OCI-LY7 (cell line): ENCODE measurements around the gene IGSF8. TPM values are rescaled to one million over a fixed set of nuclear protein-coding genes. Genes with fewer than 3 reads are reported as not detected.

ENCODE experiments used
- Bru-seq: library from RNA; stranded (reverse); fragments of 400-500 nt; gene quantifications from one replicate; lab custom pipeline; 2021; lab: Mats Ljungman, UMichigan
- BruChase-seq, 2 experiments: library from RNA; stranded (reverse); fragments of 400-500 nt; gene quantifications; one replicate each; lab custom pipeline; 2021; lab: Mats Ljungman, UMichigan
- BruUV-seq: library from RNA; stranded (reverse); fragments of 400-500 nt; replicated peaks from 2 replicates; lab custom pipeline; 2021; lab: Mats Ljungman, UMichigan
- CTCF ChIA-PET: fragments of 300-600 bp; sonication (Branson Sonifier 250); formaldehyde crosslinking; loops from one replicate; lab custom pipeline; 2022; ENCODE audit warnings: antibody characterized with exemption; ENCODE audit not compliant: unreplicated experiment; lab: Charles Lee
- POLR2A ChIA-PET: fragments of 300-600 bp; sonication (Branson Sonifier 250); formaldehyde crosslinking; loops from one replicate; lab custom pipeline; 2022; ENCODE audit warnings: antibody characterized with exemption; lab: Charles Lee
- DNase-seq: peaks from one replicate; pipeline ENCODE4 v3.0.0-alpha.2; 2015; ENCODE audit warnings: low spot score
- H2AFZ ChIP-seq: fragments of 200-600 bp; sonication (generic), shearing (Covaris generic); 2 replicates; pipeline ENCODE4 v1.6.1; 2014; ENCODE audit warnings: mild to moderate bottlenecking, antibody characterized with exemption, low read length, moderate library complexity
- H3K27ac ChIP-seq: fragments of 200-600 bp; sonication (generic); 2 replicates; pipeline ENCODE4 v1.5.1; 2014; ENCODE audit warnings: mixed run types, low read depth, mild to moderate bottlenecking, moderate library complexity, low read length, inconsistent platforms; ENCODE audit not compliant: poor library complexity, severe bottlenecking
- H3K36me3 ChIP-seq: fragments of 200-600 bp; sonication (generic); 2 replicates; pipeline ENCODE4 v1.6.1; 2014; ENCODE audit warnings: mild to moderate bottlenecking, antibody characterized with exemption, low read length, moderate library complexity, mixed read lengths; ENCODE audit not compliant: insufficient read depth
- H3K4me1 ChIP-seq: fragments of 200-600 bp; sonication (generic); 2 replicates; pipeline ENCODE4 v1.5.1; 2014; ENCODE audit warnings: mild to moderate bottlenecking, low read length; ENCODE audit not compliant: insufficient read depth, poor library complexity, severe bottlenecking
- H3K4me2 ChIP-seq: fragments of 200-600 bp; sonication (generic); 2 replicates; pipeline ENCODE4 v1.6.1; 2014; ENCODE audit warnings: mild to moderate bottlenecking, low read length
- H3K4me3 ChIP-seq: fragments of 200-600 bp; sonication (generic); 2 replicates; pipeline ENCODE4 v1.5.1; 2014; ENCODE audit warnings: mild to moderate bottlenecking, low read depth, low read length; ENCODE audit not compliant: poor library complexity, severe bottlenecking
- H3K79me2 ChIP-seq: fragments of 200-600 bp; sonication (generic); 2 replicates; pipeline ENCODE4 v1.6.1; 2016; ENCODE audit warnings: low read depth, mild to moderate bottlenecking, low read length, moderate library complexity, mixed read lengths; ENCODE audit not compliant: insufficient read depth
- H3K9me2 ChIP-seq: fragments of 200-600 bp; sonication (generic); 2 replicates; pipeline ENCODE4 v1.6.1; 2016; ENCODE audit warnings: mild to moderate bottlenecking, low read length, mixed read lengths; ENCODE audit not compliant: insufficient read depth
- H3K9me3 ChIP-seq: fragments of 200-600 bp; sonication (generic); 2 replicates; pipeline ENCODE4 v1.6.1; 2014; ENCODE audit warnings: mild to moderate bottlenecking, mixed run types, low read length, mixed read lengths
- H4K20me1 ChIP-seq: fragments of 200-600 bp; sonication (generic); 2 replicates; pipeline ENCODE4 v1.6.1; 2014; ENCODE audit warnings: mild to moderate bottlenecking, antibody characterized with exemption, low read length, moderate library complexity, mixed read lengths; ENCODE audit not compliant: insufficient read depth
- EZH2phosphoT487 ChIP-seq: fragments of 200-600 bp; sonication (generic); IDR thresholded peaks from 2 replicates; pipeline ENCODE4 v1.6.1; 2018; ENCODE audit warnings: low read depth, borderline replicate concordance, mild to moderate bottlenecking, mixed run types, antibody characterized with exemption, low read length, moderate library complexity, mixed read lengths
- intact Hi-C: fragments of 100-400 bp; cut with micrococcal nuclease; formaldehyde crosslinking; loops from one replicate; pipeline ENCODE4 v1.10.0; 2022; ENCODE audit not compliant: unreplicated experiment
- long read RNA-seq: library from polyadenylated mRNA; stranded (forward); transcript quantifications from one replicate; pipeline ENCODE4 v2.0.0, GENCODE V29; 2022
- total RNA-seq, 2 experiments: library from RNA; depleted of rRNA in 1 of 2; stranded (reverse); fragments of >200 nt in 1 of 2; shearing (Covaris generic) in 1 of 2; gene quantifications; 2 replicates each; pipeline ENCODE4 v1.2.3, GENCODE V29; 2014 to 2022
- TF ChIP-seq, protein P1 (sequence below): fragments of 200-600 bp; sonication (generic); conservative IDR thresholded peaks from 2 replicates; pipeline ENCODE4 v1.5.1; 2014; ENCODE audit warnings: mild to moderate bottlenecking, antibody characterized with exemption, low read length, moderate library complexity, mixed read lengths

Gene IGSF8
- total RNA-seq (2014; rRNA removed; shearing (Covaris generic)) (18.7 and 19.9 TPM in 2 replicates), total RNA-seq (2022) (24.4 and 28.7 TPM in 2 replicates), Bru-seq, nascent RNA (percentile 56 among the genes with signal in this experiment), BruChase-seq, experiment 1, labeled RNA remaining after a 6-hour chase (percentile 49 among the genes with signal in this experiment), BruChase-seq, experiment 2, labeled RNA remaining after a 2-hour chase (percentile 55 among the genes with signal in this experiment)
- long read RNA-seq, transcript IGSF8-201 (7 exons, 2,343 nt), result major isoform, 33 of 54 reads
- long read RNA-seq, partial matches to known transcripts, result 11 of 54 reads
- long read RNA-seq, other reads (novel, unspliced or antisense), result 9 of 54 reads

- TF ChIP-seq, protein P1, sequence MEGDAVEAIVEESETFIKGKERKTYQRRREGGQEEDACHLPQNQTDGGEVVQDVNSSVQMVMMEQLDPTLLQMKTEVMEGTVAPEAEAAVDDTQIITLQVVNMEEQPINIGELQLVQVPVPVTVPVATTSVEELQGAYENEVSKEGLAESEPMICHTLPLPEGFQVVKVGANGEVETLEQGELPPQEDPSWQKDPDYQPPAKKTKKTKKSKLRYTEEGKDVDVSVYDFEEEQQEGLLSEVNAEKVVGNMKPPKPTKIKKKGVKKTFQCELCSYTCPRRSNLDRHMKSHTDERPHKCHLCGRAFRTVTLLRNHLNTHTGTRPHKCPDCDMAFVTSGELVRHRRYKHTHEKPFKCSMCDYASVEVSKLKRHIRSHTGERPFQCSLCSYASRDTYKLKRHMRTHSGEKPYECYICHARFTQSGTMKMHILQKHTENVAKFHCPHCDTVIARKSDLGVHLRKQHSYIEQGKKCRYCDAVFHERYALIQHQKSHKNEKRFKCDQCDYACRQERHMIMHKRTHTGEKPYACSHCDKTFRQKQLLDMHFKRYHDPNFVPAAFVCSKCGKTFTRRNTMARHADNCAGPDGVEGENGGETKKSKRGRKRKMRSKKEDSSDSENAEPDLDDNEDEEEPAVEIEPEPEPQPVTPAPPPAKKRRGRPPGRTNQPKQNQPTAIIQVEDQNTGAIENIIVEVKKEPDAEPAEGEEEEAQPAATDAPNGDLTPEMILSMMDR, result no peak
- no peak for TF ChIP-seq EZH2phosphoT487
- H2AFZ ChIP-seq, result peak within 1 kb of the TSS; percentile 82
- intact Hi-C loops, result no loop called here
- peaks cover 17% of the 10 kb centered on the region; the same call in 1 of the 2 replicates for H3K36me3 ChIP-seq
- ChIA-PET POLR2A (interaction anchor here (0.6 to 2.2 kb wide), 7 partner anchors 9 to 187 kb away, joined by 3 to 8 read pairs (median 5); partner anchors contain the start of genes DCAF8 and PEX19), CTCF (interaction anchor here (0.6 to 2.2 kb wide), 6 partner anchors 11 to 154 kb away, joined by 3 to 8 read pairs (median 4); no protein-coding TSS in a partner anchor)
- peak within 1 kb of the TSS; percentile 90 for H3K4me2 ChIP-seq
- H3K9me3 ChIP-seq, result no peaks in the 10 kb centered on the region
- H3K4me3 ChIP-seq, result peak within 1 kb of the TSS; percentile 95
- H3K4me1 ChIP-seq, result peaks cover 47% of the 10 kb centered on the region
- peak within 1 kb of the TSS; percentile 57 for H3K27ac ChIP-seq
- DNase-seq, result peak; percentile 93
- BruUV-seq, result no TSS peak
- peaks cover 8% of the 10 kb centered on the region; the same call in 1 of the 2 replicates for H3K79me2 ChIP-seq
- no peaks in the 10 kb centered on the region for H3K9me2 ChIP-seq
- H4K20me1 ChIP-seq, result no peaks in the 10 kb centered on the region
Measured at GRCh38 chr1:160097911-160098851, at the start of gene IGSF8. TSS of gene IGSF8 (minus strand) at chr1:160098619. CDS start at chr1:160098472, 147 bp downstream.

- no peaks in the 10 kb centered on the region for H3K36me3 ChIP-seq
- TF ChIP-seq, protein P1, result no peak
- TF ChIP-seq EZH2phosphoT487, result no peak
- no peaks in the 10 kb centered on the region for H3K9me2 ChIP-seq
- intact Hi-C loops, result no loop called here
- H3K79me2 ChIP-seq, result no peaks in the 10 kb centered on the region
- H3K27ac ChIP-seq, result no peak overlapping the region
- no peak overlapping the region for H2AFZ ChIP-seq
- ChIA-PET POLR2A (no interaction called here), CTCF (no interaction called here)
- DNase-seq, result no peak
- H3K4me2 ChIP-seq, result no peak overlapping the region
- no peak overlapping the region for H3K4me3 ChIP-seq
- H4K20me1 ChIP-seq, result no peaks in the 10 kb centered on the region
- no peaks in the 10 kb centered on the region for H3K9me3 ChIP-seq
- no TSS peak for BruUV-seq
- H3K4me1 ChIP-seq, result no peaks in the 10 kb centered on the region
Measured at GRCh38 chr1:160148121-160148520, 49.7 kb upstream of the IGSF8 start.
